IPS DF 19.7 (cell line): ENCODE data around the gene KRTAP10-6.
"Not testable (repeated sequence)": the region's sequence is repeated elsewhere in the genome, so short reads cannot be mapped to it uniquely, and the experiment has no call there.

ENCODE experiments used
- DNase-seq: peaks from one replicate; pipeline ENCODE4 v3.0.0-alpha.2; 2013; ENCODE audit warnings: low read depth, low spot score

Gene KRTAP10-6

DNA sequence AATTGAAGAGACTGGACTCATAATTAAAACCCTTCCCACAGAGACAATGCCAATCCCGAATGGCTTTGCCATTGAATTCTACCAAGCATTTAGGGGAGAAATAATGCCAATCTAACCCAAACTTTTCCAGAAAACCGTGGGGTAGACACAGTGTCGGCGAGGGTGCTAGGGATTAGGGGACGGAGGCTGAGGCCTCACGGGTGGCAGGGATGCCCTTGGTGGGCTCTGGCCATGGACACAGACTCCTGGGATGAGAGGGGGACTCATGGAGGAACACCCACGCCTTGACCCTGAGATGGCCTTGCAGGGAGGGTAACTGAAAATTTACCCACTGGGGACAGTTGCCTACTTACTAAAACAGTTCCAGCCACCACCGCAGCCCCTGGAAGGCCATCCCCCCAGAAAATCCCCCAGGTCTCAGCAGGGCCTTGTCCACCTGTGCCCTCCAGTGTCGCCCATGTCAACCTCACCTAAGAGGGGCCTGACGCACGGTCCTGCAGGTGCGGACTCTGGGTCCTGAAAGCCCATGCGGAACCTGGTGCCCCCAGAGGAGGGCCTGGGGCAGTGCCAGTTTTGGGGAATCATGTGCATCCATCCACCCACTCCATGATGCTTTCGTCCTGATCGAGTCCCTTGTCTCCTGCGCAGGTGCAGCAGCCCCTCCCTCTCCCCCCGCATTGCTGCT is 13.8 kb downstream of the KRTAP10-6 start:
- DNase-seq = no peak

DNA sequence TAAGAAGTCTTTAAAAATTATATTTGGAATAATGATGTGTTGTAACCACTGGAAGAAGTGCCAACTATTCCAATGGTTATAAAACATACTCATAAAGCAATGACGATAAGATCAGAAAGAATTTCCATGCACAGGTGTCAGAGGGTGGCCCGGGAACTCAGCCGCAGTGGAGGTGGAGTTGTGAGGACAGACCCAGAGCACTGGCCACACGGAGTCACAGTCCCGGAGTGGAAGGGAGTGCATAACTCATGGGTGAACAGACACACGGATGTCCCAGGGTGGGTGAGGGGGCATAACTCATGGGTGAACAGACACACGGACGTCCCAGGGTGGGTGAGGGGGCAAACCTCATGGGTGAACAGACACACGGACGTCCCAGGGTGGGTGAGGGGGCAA is 16.3 kb downstream of the KRTAP10-6 start:
- DNase-seq = no peak

DNA sequence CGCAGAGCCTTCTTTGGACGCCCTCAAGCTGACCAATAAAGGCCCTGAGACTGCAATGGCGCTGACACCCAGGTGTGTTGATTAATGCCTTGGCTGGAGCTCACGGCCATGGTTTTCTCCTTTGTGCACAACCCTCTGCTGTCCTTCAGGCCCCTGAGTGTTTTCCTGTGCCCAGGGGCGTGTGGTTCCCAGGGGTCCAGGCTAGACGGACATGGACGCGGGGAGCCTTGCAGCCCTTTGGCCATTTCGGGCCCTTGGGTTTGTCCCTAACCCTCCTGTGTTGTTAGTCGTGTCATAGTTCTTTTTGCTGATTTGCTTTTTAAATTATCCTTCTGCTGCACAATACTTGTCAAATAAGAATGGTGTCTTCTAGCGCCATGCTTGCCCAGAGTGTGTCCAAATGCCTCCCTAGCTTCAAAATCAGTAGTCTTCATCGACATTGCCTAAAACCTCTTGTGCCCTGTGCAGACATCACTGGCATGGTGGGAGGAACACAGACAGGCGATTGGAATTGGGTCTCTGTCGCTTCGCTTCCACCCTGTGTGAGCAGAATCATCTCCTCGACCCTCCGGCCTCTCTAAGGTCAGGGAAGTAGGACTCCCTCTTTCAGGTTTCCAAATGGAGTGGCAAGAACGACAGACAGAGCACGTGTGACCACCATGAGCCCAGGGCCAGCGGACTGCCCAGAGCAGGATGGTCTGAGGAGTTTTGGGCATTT is 16.8 kb downstream of the KRTAP10-6 start:
- DNase-seq = no peak

DNA sequence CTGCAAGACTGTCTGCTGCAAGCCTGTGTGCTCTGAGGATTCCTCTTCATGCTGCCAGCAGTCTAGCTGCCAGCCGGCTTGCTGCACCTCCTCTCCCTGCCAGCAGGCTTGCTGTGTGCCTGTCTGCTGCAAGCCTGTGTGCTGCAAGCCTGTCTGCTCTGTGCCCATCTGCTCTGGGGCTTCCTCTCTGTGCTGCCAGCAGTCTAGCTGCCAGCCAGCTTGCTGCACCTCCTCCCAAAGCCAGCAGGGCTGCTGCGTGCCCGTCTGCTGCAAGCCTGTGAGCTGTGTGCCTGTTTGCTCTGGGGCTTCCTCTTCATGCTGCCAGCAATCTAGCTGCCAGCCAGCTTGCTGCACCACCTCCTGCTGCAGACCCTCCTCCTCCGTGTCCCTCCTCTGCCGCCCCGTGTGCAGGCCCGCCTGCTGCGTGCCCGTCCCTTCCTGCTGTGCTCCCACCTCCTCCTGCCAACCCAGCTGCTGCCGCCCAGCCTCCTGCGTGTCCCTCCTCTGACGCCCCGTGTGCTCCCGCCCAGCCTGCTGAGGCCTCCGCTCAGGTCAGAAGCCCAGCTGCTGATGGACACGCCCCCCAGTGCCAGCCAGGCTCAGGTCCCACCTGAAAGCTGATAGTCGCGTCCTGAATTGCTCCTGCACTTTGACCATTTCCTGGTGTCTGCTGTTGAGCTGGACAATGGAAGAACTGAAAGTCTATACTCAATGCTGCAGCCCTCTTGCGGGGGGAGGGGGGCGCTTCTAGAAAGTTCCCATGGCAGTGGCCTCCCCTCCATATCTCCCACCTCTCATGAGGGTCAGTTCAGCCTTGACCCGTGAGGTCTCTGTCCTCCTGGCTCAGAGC is 17.6 kb downstream of the KRTAP10-6 start:
- no peak for DNase-seq

DNA sequence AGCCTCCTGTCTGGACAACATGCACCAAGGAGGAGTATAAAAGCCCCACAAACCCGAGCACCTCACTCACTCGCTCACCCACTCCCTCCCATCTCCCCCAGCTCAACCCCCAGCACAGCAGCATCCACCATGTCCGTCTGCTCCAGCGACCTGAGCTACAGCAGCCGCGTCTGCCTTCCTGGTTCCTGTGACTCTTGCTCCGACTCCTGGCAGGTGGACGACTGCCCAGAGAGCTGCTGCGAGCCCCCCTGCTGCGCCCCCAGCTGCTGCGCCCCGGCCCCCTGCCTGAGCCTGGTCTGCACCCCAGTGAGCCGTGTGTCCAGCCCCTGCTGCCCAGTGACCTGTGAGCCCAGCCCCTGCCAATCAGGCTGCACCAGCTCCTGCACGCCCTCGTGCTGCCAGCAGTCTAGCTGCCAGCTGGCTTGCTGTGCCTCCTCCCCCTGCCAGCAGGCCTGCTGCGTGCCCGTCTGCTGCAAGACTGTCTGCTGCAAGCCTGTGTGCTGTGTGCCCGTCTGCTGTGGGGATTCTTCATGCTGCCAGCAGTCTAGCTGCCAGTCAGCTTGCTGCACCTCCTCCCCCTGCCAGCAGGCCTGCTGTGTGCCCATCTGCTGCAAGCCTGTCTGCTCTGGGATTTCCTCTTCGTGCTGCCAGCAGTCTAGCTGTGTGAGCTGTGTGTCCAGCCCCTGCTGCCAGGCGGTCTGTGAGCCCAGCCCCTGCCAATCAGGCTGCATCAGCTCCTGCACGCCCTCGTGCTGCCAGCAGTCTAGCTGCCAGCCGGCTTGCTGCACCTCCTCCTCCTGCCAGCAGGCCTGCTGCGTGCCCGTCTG is 18.5 kb downstream of the KRTAP10-6 start, which contains the start of gene KRTAP10-4:
Gene KRTAP10-4 (plus strand): TSS at position 100 of the 827 bp plus-strand sequence. CDS start 30 bp downstream, at position 130.
- DNase-seq = not testable (repeated sequence)

DNA sequence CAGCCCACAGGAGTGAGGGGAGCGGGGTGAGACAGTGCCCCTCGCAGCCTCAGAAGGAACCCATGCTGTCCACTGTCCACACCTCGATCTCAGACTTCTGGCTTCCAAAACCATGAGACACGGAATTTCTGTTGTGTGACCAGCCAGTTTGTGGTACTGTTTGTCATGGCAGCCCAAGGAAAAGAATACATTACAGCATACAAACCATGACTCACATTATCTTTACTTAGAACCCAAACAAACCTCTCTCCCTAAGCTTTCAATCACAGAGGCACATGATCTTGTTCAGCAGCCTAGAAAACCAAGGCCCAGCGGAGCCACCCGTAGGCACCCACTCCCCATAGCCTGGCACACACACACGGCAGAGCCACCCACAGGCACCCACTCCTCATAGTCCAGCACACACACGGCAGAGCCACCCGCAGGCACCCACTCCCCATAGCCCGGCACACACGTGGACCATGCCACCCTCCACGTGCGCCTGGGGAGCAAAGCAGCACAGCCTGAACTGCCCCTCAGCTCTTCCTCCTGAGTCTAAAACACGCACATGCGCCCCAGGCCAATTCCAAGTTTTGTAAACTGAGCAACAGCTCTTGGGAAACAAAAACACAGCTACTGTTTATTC is 19.2 kb downstream of the KRTAP10-6 start:
- no peak for DNase-seq

DNA sequence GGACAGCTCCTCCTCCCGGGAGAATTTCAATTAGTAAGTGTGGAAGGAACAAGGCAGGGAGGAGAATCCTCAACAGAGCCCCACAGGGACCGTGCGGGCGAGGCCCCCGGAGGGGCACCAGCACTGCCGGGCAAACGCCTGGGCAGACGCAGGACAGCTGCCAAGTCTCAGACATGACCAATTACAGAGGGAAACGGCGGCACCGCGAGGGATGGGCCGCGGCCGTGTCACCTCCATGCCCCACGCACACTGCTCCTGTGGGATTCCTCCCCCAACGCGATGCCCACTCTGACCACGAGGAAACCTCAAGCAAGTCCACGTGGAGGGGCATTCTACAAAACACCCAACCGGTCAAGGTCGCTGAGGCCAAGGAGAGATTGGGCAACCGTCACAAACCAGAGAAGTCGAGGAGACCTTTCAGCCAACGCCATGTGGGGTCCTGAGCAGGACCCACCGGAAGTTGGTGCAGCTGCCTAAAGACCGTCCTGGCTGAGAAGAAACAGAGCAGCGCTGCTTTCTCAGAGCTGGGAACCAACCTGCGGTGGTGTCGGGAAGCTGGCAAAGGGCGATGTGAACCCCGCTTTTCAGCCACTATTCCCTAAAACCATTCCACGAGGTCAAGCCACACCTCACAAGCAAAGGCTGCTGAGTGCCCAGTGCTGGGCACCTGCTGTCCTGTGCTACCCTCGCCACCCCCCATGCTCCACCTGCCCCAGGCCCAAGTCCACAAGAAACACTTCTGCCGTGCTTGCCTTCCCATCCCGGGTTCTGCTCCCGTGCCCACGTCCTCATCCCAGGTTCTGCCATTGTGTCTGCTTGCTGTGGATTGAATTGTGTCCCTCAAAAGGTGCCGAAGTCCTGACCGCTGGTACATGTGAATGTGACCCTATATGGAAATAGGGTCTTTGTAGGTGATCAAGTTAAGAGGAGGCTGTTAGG is 20.2 kb downstream of the KRTAP10-6 start:
- DNase-seq = no peak

DNA sequence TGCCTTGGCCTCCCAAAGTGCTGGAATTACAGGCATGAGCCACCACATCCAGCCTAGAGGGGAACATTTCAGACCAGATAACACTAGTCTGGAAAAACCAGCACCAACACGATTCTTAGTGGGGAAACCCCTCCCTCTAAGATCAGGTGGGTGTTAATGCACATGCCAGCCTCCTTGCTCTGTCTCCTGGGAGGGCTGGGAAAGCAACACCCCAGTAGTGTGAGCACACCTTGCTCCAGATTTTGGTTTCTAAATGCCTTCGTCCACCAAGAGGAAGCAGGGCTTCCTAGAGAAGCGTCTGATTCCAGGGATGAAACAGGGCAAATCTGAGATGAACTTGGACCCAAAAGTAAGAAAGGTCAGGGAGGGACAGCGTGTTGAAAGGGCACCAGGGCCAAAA is 21.0 kb downstream of the KRTAP10-6 start:
- no peak for DNase-seq

DNA sequence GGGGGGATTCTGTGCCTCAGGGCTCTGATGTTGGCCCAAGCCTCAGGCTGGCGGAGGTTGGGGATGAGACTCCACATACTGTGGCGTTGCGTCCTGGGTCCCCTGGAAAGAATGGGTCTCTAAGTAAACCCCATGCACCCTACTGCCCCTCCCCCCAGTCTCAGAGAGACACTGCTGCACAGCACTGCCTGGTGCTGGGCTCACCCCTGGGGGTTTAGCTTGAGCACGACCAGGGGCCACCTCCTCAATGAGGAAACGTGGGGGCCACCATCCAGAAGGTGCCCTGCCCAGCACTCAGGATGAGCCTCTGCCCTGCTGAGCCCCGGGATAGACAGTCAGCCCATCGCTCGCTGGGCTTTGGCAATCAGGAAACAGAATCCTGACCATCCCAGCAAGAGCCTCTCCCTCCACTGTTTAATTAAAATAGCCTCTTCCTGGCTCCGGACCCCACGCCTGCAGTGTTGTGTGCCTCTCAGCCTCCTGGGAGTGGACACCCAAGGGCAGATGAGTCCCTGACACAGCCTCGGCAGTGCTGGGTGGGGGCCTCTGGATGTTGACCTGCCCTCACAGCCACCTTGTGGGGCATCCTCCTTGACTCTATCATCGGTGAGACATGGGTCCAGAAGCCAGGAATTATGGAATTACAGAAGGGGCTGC is 22.3 kb downstream of the KRTAP10-6 start:
- no peak for DNase-seq

DNA sequence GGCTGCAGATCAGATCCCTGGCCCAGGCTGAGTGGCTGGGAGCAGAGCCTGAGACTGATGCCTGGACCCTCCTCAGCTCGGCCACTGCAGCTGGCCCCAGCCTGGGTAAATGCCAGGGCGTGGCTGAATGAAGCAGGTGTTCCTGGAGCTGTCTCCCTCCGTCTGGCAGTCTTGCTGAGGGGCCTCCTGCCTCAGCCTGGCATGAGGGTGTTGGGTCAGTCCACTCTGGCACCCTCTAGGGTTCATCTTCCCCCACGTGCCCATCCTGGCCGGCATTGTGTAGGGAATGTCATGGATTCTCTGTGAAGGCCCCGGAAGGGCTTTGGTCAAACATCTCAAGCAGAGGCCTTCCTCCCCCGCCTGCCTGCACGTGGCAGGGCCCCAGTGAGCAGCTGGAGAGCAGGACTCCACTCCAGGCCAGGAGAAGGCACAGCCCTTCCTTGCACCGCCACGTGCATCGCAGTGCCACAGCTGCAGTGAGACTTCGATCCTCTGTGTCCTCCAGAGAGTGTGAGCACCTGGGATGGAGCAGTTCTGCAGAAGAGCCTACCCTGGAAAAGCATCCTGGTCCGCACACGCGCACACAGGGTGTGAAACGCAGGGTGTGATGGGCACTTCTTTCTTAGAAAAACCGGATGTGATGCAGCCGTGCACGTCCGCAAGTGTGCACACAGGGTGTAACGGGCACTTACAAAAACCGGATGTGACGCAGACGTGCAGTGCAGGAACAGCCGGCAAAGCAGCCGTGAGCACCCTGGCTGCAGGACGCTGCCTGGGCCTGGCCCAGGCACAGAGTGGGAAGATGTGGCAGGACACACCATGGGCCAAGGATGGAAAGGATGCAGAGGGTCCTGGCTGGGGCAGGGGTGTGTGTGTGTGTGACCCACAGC is 23.4 kb downstream of the KRTAP10-6 start:
- DNase-seq = no peak

DNA sequence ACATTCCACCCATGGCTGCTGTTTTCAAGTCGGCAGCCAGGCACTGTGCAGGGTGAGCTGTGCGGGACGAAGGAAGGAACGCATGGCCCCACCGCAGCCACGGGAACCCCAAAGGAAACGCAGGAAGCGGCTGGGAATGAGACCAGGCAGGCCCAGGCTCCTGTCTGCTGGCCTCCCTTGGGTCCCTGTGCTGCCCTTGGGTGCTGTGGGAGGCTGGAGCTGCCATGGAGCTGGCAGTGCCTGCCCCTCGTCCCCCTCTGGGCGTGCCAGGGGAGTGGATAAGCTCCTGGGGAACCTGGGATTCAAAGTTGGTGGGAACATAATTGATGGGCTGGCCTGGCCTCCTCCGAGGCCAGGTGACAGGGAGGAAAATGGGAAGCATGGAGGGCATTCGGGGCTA is 24.0 kb downstream of the KRTAP10-6 start:
- DNase-seq = no peak

DNA sequence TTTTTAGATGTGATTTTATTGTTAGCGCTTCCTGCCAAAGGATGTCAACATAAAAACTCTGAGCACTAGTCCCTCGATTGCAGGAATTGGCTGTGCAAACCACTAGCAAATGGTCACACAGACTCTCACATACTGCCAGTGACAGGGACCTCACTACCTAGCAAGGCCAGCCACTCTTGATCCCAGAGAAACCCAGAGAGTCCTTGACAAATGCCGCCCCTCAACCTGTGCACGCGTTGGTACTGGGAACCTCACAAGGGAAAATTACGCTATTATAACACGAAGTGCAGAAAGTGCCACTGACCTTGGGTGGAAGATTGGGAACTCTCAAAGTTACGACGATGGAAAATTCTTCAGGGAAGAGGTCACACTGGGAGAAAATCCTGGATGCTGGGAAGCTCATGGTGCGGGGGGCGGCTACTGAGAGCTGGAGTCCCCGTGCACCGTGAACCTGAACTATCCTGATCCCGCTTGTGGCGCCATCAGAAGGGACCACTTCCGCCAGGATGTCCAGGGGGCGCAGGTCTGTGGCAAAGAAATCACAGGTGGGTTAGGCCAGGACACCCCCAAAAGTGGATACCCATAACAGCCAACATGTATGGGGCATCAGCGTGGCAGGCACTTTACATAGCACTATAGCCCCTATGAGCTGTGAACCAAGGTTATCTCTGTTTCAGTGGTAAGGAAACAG is 24.7 kb downstream of the KRTAP10-6 start:
- DNase-seq = no peak

DNA sequence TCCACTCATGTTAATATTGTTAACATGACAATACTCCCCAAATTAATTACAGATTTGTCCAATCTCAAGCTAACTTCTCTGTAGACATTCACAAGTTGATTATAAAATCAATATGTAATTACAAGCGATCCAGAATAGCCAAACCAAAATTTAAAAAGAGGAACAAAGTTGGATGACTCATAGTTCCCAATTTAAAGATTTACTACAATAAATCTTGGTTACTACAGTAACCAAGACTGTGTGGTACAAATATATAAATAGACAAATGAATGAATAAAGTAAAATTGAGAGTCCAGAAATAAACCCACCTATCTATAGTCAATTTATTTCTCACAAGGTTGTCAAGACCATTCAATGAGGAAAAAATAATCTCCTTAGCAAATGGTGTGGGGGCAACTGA is 25.9 kb downstream of the KRTAP10-6 start:
- DNase-seq = no peak

DNA sequence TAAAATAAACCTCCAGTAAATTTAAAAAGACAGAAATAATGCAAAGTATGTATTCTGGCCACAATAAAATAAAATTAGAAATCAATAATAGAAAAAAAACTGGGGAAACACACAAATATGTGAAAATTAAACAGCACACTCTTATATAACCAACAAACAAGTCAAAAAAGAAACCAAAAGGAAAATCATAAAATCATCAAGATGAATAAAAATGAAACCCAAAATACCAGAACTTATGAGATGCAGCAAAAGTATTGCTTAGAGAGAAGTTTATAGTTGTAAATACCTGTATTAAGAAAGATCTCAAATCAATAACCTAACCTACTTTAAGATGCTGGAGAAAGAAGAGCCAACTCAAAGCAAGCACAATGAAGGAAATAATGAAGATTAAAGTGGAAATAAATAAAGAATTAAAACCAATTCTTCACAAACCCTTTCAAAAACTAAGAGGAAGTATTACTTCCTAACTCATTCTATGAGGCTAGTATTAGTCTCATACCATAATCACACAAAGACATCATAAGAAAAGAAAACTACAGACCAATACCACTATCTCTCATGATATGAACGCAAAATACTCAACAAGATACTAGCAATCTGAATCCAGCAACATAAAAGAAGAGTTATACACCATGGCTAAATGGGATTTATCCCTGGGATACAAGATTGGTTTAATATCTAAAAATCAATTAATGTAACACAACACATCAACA is 27.3 kb downstream of the KRTAP10-6 start:
- no peak for DNase-seq

DNA sequence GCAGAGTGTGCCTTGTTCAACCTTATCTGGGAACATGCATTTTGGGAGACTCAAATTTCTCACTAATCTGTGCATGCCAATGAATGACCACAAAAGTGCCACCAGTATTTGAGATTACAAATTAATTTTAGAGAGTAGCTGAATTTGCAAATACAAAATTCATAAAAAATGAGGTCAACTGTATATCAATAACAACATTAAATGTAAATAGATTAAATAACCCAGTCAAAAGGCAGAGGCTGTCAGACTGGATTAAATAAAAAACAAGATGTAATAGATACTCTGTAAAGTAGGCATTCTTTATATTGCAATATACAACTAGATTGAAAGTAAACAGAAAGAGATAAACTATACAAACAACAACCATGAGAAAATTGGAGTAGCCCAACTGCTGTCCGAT is 28.2 kb downstream of the KRTAP10-6 start:
- no peak for DNase-seq

DNA sequence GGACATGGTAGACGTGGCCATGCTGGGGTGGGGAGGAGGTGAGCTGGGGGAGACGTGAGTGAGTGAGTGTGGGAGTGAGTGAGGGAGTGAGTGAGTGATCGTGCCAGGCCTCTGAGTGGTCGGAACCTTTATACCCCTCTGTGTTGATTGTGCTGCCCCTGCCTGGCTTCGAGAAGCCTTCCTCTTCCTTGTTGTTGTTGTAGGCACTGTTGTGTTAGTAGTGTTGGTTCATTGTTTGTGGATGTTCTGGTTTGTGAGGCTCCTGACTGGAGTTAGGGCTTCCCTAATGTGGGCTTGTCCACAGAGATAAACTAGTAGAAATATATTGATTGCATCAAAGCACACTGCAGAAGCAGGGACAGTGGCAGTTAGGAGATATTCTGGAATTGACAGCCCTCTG is 33.6 kb downstream of the KRTAP10-6 start, which contains the start of gene KRTAP10-3:
Gene KRTAP10-3 (minus strand): TSS at position 101 of the 400 bp plus-strand sequence. CDS start 80 bp downstream, at position 21.
- no peak for DNase-seq

DNA sequence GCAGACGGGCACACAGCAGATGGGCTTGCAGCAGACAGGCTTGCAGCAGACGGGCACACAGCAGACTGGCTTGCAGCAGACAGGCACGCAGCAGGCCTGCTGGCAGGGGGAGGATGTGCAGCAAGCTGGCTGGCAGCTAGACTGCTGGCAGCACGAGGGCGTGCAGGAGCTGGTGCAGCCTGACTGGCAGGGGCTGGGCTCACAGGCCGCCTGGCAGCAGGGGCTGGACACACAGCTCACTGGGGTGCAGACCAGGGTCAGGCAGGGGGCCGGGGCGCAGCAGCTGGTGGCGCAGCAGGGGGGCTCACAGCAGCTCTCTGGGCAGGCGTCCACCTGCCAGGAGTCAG is 34.0 kb downstream of the KRTAP10-6 start:
- DNase-seq = not testable (repeated sequence)
